ENCODE measurements around the gene TSPAN4.

- no peak for TF ChIP-seq POLR2AphosphoS5 (IDR thresholded peaks at IDR 0.05)
- TF ChIP-seq POLR2A (IDR thresholded peaks at IDR 0.05): no peak
- TF ChIP-seq, protein P1, sequence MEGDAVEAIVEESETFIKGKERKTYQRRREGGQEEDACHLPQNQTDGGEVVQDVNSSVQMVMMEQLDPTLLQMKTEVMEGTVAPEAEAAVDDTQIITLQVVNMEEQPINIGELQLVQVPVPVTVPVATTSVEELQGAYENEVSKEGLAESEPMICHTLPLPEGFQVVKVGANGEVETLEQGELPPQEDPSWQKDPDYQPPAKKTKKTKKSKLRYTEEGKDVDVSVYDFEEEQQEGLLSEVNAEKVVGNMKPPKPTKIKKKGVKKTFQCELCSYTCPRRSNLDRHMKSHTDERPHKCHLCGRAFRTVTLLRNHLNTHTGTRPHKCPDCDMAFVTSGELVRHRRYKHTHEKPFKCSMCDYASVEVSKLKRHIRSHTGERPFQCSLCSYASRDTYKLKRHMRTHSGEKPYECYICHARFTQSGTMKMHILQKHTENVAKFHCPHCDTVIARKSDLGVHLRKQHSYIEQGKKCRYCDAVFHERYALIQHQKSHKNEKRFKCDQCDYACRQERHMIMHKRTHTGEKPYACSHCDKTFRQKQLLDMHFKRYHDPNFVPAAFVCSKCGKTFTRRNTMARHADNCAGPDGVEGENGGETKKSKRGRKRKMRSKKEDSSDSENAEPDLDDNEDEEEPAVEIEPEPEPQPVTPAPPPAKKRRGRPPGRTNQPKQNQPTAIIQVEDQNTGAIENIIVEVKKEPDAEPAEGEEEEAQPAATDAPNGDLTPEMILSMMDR (IDR thresholded peaks at IDR 0.05): no peak
- no peak for TF ChIP-seq EP300 (IDR thresholded peaks at IDR 0.05)
Observed at GRCh38 chr11:810040-810567, 32.5 kb upstream of the TSPAN4 start.

All from suprapubic skin (tissue), 4 donors.